Measurements from ENCODE around the gene MMEL1.
"Not testable (repeated sequence)": the region's sequence is repeated elsewhere in the genome, so short reads cannot be mapped to it uniquely, and the experiment has no call there.

The MMEL1 gene

GRCh38 chr1:2555634-2556276 lies 77.1 kb downstream of the MMEL1 start:
- DNase-seq = peak; percentile 66

DNA sequence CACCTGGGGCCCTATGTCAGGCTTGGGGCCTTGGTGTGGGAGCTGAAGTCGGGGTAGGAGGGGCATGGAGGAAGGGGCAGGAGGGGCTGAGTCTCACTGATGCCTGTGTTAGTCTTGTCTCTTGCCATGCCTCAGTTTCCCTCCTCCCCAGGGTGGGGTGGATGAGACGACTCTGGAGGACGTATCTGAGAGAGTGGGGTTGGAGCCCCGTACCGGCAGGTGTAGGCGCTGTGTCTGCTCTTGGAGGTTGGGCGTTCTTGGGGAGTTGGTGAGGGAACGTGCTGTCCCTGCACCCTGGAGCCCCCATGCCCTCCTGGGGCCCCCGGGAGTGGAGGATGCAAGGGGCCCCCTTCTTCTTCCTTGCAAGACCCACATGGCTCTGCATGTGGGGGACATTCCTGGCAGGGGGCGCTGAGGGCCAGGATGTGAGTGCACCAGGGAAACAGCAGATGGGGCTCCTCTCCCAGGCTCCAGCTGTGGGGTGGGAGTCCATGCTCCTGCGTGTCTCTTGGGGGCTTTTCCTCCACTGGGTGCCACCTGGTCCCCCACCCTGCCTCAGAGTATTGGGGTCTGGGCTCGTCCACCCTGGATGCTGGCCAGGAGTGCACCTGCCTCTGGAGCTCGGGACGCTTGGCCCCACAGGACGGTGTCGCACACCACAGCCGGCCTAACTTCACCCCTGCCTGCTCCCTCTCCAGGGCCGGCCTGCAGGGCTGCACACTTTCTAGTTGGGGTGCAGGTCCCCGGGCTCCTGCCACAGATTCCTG lies 78.0 kb downstream of the MMEL1 start:
- DNase-seq = peak; percentile 62

GRCh38 chr1:2553871-2554620 lies 78.8 kb downstream of the MMEL1 start:
- no peak for DNase-seq

DNA sequence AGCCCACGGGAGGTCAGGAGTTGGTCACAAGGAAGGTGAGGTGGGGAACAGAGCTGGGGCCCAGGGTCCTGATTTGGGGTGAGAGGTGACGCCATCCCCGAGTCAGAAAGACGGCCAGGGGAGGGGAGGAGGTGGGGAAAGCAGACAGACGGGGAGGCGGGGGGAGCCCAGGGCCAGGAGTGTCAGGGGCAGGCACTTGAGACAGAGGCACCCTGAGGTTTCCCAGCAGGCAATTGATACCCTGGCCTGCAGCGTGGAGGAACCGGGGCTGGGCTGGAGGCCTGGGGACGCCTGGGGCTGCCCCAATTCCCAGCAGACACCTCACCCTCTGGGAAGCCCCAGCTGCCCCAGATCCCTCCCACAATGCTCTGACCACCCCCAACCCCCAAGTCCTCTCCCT lies 79.7 kb downstream of the MMEL1 start:
- not testable (repeated sequence) for DNase-seq

GRCh38 chr1:2552189-2552588 lies 80.6 kb downstream of the MMEL1 start:
- DNase-seq = no peak

DNA sequence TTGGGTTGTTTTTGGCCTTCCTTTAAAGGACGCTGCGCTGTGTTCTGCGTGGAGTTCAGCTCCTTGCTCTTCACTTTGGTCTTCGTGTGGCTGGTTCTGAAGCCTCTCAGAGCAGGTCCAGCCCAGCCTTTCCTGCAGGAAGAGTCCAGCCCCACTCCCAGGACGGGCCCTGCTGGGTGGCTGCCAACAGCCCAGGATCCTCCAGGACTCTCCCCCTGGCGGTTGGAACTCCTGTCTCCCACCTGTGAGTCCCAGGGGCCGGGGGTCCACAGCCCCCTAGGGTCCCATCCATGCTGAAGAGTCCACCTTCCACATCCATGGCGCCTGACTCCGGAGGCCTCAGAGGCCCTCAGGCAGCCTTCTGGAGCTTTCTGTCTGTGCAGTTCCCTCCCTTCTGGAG lies 81.3 kb downstream of the MMEL1 start:
- DNase-seq = not testable (repeated sequence)

DNA sequence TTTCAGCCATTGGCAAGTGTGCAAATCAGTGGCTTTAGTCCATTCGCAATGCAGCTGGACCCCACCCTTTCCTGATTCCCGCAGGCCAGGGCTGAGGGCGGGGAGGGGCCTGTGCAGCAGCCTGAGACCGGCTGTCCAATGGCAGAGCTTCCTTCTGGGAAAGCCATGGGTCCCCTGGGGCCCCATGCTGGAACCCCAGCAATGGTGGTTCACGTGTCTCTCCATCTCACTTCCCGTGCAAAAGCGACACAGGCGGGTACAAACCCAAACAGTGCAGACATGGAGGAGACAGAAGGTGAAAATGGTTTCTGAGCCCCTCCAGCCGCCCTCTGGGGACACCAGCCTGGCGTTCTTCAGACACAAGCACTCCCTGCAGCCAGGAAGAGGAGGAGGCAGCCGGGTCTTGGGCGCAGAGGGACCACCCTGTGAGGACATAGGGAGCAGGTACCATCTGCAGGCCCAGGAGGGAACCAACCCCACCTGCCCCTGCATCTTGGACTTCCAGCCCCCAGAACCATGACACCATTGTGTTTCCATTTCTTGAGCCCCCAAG lies 82.4 kb downstream of the MMEL1 start:
- not testable (repeated sequence) for DNase-seq

GRCh38 chr1:2549367-2550029 lies 83.3 kb downstream of the MMEL1 start:
- DNase-seq = not testable (repeated sequence)

GRCh38 chr1:2548068-2548589 lies 84.7 kb downstream of the MMEL1 start:
- peak; percentile 83 for DNase-seq

GRCh38 chr1:2547210-2548067 lies 85.4 kb downstream of the MMEL1 start:
- peak; percentile 50 for DNase-seq

DNA sequence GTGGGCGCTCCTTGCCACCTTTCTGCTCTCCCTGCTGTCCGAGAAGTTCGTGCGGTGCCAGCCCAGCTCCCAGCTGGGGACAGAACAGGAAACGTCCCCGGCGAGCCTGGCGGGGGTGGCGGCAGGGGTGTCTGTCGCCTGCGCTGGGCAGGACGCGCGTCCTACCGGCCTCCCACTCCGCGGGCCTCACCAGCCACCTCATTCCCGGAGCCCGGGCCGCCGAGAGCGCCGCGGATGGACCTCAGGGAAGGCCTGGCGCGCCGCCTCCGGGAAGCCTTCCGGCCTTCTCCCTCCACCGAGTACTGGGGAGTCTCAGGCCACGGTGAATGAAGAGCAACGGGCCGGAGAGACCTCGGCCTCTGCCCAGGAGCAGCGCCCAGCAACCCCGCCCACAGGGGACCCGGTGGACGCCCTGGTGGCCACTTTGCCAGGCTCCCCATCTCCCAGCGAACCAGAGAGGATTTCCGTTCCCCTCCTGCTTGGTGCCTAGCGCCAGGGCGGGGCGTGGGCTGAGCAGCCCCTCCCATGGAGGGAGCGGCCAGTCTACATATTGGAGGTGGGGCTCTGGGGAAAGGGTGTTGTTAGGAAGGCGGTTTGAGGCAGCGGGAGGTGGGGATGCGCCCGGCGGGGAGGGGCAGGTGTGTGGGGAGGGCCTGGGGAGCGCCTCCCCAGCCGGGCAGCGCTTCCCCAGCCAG lies 86.2 kb downstream of the MMEL1 start:
- DNase-seq = peak; percentile 79

- peak; percentile 84 for DNase-seq
Observed at GRCh38 chr1:2545754-2546514, 86.9 kb downstream of the MMEL1 start.

- no peak for DNase-seq
Observed at GRCh38 chr1:2544875-2545640, 87.8 kb downstream of the MMEL1 start.

DNA sequence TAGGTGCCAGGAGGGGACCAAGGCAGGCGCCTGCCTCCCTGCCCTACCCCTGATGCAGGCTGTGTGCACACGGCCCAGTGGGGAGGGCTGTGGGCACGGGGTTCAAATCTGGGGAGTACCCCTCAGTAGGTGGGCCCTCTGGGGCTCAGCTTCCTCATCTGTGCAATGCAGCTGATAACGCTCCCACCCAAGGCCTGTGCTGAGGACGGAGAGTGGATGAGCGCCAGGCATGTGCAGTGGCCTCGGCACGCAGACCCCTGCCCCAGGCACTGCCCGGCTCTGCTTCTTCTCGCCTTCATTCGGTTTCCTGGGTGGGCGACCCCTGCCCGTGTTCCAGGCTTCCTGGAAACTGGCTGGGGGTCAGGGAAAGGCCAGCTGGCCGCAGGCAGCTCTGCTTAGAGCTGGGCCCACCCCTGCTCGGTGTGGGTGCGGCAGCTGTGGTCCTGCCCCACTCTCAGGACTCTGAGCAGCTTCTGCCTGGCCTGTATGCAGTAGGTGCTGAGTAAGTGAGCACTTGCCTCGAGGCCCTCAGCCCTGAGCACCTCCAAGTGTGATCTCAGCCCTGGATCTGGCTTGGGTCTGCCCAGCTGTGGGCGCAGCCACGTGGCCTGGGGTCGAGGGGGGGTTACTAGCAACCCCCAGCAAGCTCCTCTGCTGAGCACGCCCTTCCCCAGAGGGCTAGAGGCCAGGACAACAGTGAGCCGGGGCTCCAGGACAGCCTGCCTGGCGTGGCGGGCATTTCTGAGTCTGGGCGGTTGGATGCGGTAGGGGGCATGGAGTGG lies 88.5 kb downstream of the MMEL1 start:
- DNase-seq = no peak

- DNase-seq = peak; percentile 48
Observed at GRCh38 chr1:2543543-2544092, 89.2 kb downstream of the MMEL1 start.

GRCh38 chr1:2542246-2542915 lies 90.4 kb downstream of the MMEL1 start:
- no peak for DNase-seq

- no peak for DNase-seq
Observed at GRCh38 chr1:2541619-2542245, 91.1 kb downstream of the MMEL1 start.
